ENCODE results near the gene LILRA1.
"Not testable (repeated sequence)": the region's sequence is repeated elsewhere in the genome, so short reads cannot be mapped to it uniquely, and the experiment has no call there.

LILRA1 gene

GRCh38 chr19:54586397-54586796 is 7.0 kb upstream of the LILRA1 start:
- H3K4me3 ChIP-seq (ENCODE audit: low read depth, low read length) = no peak overlapping the region
- no peak for TF ChIP-seq CTCF (IDR thresholded peaks at IDR 0.05; ENCODE audit: control insufficient read depth, extremely low read depth, insufficient read depth)

GRCh38 chr19:54587026-54587425 is 6.4 kb upstream of the LILRA1 start:
- no peak for TF ChIP-seq CTCF (IDR thresholded peaks at IDR 0.05; ENCODE audit: control insufficient read depth, extremely low read depth, insufficient read depth)
- no peak for DNase-seq (ENCODE audit: low read depth)
- H3K4me3 ChIP-seq (ENCODE audit: low read depth, low read length) = no peak overlapping the region

More at GRCh38 chr19:54586397-54586796, 7.0 kb upstream of the LILRA1 start:
- DNase-seq (ENCODE audit: low read depth) = no peak

GRCh38 chr19:54593931-54594626 is 647 bp downstream of the LILRA1 start:
- DNase-seq (ENCODE audit: low read depth); H3K4me3 ChIP-seq (ENCODE audit: low read depth, low read length): not testable (repeated sequence)

GRCh38 chr19:54594737-54595136 is 1.3 kb downstream of the LILRA1 start:
- no peak for DNase-seq (ENCODE audit: low read depth)
- H3K4me3 ChIP-seq (ENCODE audit: low read depth, low read length) = no peak overlapping the region
- no peak for TF ChIP-seq CTCF (IDR thresholded peaks at IDR 0.05; ENCODE audit: control insufficient read depth, extremely low read depth, insufficient read depth)

- DNase-seq (ENCODE audit: low read depth); H3K4me3 ChIP-seq (ENCODE audit: low read depth, low read length): not testable (repeated sequence)
These were observed 2.4 kb downstream of the LILRA1 start for GRCh38 chr19:54595680-54596436.

- no peak overlapping the region for H3K4me3 ChIP-seq (ENCODE audit: low read depth, low read length)
- TF ChIP-seq CTCF (IDR thresholded peaks at IDR 0.05; ENCODE audit: control insufficient read depth, extremely low read depth, insufficient read depth) = no peak
- no peak for DNase-seq (ENCODE audit: low read depth)
These were observed 6.8 kb downstream of the LILRA1 start for GRCh38 chr19:54600212-54600611.

- no peak overlapping the region for H3K4me3 ChIP-seq (ENCODE audit: low read depth, low read length)
These were observed 12.8 kb downstream of the LILRA1 start for GRCh38 chr19:54606230-54606629.

More at GRCh38 chr19:54606230-54606629, 12.8 kb downstream of the LILRA1 start:
- TF ChIP-seq CTCF (IDR thresholded peaks at IDR 0.05; ENCODE audit: control insufficient read depth, extremely low read depth, insufficient read depth) = no peak
- DNase-seq (ENCODE audit: low read depth) = no peak

All from LNCaP clone FGC (cell line).